AML-193 (cell line): ENCODE results near the gene OR1D5.
"Not testable (repeated sequence)": the region's sequence is repeated elsewhere in the genome, so short reads cannot be mapped to it uniquely, and the experiment has no call there.

Experiments used
- DNase-seq, 2 experiments: peaks; one replicate each; lab custom pipeline; 2025; lab: John Stamatoyannopoulos, UW

The OR1D5 gene

DNA sequence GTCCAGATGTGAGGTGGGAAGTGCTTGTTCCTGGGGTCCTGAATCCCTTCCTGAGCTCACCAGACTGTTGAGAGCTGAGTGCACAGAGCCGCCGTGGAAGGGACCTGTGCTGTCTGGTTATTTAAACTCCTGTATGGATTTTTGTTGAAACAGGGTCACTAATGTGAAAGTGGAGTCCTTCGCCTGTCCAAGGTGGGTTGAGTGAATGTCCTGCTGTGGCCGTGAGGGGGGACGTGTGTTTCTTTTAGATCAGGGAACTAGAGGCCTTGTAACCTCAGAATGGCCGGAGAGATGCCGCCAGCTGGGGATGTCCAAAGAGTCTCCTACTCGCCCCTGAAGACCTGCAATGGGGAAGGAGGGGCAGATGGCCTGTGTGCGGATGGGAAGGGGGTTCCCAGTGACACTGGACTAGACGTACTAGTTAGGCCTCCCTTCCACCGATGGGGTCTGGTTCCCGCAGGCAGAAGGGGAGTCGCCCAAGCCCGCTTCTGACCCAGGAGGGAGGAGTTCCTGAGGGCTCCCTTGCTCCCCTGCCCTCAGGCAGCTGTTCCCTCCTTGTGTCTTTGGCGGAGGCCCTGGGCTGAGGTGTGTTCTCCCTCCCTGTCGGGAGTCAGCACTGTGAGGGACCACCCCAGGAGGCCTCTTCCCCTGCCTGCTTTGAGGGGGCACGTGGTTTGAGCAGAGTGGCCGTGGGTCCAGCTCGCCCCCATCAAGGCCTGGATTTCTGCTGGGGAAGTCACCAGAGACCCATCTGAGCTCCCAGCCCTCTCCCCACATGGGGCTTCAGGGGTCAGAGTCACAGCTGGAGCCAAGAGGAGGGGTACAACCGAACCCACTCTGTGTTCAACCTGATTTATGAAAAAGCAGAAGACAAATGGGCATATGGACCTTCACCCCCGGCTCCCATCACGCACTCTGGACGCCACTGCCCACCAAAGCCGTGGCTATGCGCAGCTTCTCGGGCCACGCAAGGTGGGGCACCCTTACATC lies 30.9 kb downstream of the OR1D5 start:
- DNase-seq = no peak

DNA sequence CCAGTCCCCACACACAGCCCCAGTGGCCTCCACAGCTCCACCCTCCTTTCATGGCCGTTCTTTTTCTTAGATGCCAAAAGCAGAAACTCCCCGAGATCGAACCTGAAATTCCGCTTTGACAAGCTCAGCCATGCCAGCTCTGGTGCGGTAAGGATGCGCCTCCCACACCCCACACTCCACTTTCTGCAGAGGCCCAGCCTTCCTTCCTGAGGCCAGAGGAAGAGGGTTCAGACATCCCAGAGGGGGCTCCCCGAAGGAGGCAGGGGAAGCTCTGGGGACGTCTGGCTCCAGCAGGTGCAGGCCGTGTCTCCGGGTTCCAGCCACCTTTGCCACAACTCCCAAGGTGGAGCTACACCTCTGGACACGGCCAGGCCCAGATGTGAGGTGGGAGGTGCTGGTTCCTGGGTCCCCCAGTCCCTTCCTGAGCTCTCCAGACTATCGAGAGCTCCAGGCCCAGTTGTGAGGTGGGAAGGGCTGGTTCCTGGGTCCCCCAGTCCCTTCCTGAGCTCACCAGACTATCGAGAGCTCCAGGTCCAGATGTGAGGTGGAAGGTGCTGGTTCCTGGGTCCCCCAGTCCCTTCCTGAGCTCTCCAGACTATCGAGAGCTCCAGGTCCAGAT lies 32.4 kb downstream of the OR1D5 start:
- not testable (repeated sequence) for DNase-seq

DNA sequence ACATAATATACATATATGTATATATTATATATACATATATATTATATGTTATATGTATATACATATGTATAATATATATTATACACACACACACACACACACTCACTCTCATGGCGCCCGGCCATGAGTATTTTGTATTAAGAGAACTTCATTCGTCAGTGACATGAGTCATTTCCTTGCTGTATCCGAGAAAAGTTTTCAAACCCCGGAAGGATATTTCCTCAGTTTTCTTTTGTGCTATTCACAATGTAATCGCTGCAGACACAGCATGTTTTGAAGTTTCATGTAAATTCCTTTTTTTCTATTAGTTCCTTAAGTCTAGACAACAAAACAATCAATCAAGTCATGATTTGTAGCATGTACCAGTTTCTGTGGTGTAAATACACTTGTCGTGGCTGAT lies 33.3 kb downstream of the OR1D5 start:
- DNase-seq = no peak

DNA sequence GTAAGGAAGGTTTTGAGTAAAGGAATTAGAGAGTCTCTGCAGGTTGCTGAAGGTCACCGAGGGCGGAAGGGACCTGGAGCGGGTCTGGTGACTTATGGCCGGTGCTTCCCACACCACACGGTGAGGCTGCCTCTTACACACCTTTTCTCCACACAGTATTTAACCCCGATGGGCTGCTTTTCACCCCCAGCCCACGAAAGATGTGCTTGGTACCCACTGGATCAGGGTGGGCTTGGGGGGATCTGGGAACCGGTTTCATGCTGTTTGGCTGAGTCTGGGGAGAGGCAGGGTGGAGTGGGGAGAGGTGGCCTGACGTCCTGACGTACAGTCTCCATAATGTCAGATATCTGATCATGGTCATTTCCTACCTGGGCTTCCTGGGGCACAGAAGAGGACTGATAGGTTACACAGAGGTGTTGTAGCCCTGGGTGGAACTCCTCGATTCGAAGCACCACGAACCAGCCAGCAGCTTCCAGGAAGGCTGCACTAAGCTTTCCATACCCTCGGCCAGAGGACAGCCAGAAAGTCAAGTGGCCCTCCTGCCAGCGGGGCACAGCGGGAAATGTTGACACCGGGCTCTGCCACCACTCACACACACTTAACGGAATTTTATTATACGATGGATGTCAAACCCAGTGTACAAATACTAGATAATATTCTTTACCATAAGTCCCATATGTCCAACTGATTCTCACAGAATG lies 34.0 kb downstream of the OR1D5 start:
- DNase-seq = no peak

DNA sequence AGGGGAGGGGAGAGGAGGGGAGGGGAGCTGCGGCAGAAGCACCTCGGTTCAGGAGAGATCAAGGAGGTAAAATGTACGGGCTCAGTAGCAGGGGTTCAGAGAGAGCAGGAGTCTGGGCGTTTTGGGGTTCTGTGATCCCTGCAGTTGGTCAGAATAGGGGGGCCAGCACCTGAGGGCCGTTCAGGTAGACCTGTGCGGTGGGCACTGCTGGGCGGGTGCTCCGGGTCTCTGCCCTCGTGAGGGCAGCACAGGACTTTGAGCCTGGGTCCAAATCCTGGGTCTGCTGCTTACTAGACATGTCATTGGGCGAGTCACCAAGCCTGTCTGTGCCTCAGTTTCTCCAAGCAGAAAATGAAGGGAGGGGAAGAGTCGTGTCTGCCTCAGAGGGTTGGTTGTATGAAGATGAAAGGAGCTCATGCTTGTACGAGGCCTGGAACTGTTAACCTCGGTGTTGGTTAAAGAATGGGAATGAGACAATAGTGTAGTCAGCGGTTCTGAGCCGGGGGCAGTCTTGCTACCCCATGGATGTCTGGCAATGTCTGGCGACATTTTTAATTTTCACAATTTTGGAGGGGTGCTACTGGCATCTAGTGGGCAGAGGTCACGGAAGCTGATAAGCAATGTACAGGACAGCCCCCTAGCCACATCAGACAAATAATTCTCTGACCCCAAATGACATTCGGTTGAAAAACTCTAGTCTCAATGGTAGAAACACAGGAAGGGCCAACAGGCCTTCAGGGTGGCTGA lies 35.4 kb downstream of the OR1D5 start:
- DNase-seq = no peak

DNA sequence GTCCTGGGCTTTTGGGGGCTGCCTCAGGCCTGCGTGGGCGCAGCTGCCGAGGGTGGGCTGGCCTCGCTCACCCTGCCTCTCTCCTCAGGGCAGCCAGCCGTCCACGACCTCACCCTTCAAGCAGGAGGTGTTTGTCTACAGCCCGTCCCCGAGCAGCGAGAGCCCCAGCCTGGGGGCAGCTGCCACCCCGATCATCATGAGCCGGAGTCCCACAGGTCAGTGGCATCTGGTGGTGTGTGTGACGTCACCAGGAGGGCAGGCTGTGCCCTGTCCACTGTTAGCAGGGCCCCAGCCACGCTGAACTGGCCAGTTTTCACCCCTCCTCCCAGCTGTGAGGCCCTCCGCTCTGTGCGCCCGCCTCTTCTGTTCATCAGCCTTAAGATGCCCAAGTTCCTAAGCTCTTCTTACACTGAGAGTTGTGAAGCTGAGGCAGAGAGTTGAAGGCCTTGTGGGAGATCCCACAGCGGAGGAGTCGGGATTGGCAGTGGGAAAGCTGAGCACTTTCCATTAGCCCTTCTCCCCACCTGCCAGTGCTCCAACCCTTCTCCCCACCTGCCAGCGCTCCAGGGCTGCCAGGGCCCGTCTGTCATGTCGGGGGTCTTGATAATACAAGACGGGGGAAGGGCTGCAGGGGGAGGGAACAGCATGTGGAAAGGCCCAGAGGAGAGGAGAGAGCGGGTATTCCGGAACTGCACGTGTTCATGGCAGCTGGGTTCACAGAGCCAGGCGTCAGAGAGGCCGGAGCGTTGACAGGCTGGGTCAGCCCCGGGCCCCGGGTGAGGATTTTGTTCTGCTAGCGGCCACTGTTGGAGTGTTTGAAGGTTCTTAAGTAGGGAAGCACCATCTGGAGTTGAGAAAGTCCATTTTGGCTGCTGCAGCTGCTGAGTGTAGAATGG lies 36.3 kb downstream of the OR1D5 start:
- no peak for DNase-seq

DNA sequence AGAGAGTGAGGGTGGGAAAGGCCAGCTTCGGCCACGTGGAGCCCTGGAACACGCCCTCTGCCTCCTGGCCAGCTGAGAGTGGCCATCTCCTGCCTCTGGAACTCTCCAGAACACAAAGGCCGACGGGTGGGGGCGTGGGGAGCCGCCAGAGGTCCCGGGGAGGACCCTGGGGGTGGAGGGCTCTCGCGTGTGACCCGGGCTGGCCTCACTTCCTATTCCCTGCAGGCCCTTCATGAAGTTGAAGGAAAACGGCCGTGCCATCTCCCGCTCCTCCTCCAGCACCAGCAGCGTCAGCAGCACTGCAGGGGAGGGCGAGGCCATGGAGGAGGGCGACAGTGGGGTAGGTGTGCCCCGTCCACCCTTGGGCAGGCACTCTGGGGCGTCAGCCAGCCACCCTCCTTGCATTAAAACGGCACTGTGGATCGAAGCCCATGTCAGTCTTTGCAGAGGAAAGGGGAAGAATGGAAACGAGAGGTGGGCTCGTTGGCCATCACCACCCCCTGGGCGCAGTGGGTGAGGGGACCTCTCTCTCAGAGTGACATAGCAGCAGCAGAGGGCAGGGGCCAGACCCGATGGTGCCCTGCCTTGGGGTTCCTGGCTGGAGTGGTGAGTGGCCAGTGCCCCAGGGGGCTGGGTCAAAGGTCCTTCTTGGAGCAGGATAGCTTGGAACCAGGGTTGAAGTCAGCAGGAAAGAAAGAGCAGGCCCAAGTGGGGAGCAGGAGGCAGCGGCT lies 37.1 kb downstream of the OR1D5 start:
- no peak for DNase-seq

DNA sequence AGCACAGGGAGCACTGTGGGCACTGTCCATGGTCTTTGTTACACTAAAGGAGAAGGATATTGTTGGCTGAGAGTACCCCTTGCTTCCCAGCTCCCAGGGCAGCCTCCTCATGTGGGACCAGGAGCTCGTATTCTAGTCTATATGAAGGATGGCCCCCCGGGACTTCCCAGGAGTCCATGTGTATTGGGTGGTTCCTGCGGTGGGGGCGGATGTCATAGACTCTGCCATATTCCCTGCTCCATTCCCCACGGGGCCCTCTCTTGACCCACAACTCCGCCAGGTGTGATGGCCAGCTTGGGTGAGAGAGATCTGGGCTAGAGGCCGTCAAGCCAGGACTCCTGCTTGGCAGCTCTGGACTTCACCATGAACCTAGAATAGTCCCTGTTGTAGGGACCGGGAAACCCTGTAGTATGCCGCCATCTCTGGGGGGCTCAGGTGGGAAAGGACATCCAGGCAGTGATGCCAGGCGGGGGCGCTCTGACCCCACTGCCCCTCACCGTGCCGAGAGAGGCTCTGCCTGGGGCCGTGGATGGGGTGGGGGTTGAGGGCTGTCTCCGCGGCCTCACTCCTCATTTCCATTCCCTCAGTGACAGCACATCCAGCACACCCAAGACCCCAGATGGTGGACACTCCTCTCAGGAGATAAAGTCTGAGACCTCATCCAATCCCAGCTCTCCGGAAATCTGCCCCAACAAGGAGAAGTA lies 37.8 kb downstream of the OR1D5 start:
- DNase-seq = no peak

DNA sequence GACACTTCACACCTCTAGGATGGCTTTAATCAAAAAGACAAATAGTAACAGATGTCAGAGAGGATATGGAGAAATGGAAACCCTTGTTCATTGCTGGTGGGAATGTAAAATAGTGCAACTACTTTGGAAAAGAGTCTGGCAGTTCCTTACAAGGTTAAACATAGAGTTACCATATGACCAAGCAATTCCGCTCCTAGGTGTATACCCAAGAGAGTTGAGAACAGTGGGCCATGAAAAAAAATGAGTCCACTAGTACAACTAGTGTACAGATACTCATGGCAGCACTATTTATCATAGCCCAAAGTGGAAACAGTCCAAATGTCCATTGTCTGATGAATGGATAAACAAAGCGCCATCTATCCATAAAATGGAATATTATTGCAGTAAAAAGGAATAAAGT lies 39.1 kb downstream of the OR1D5 start:
- DNase-seq = no peak

DNA sequence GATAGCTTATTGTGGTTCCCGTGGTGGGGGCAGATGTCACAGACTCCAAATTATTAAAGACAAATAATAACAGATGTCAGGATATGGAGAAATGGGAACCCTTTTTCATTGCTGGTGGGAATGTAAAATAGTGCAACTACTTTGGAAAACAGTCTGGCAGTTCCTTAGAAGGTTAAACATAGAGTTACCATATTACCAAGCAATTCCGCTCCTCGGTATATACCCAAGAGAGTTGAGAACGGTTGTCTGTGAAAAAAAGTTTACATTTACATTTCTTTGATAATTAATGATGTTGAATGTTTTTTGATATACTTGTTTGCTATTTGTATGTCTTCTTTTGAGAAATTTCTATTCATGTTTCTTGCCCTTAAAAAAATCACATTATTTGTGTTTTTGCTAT lies 41.2 kb downstream of the OR1D5 start:
- no peak for DNase-seq

DNA sequence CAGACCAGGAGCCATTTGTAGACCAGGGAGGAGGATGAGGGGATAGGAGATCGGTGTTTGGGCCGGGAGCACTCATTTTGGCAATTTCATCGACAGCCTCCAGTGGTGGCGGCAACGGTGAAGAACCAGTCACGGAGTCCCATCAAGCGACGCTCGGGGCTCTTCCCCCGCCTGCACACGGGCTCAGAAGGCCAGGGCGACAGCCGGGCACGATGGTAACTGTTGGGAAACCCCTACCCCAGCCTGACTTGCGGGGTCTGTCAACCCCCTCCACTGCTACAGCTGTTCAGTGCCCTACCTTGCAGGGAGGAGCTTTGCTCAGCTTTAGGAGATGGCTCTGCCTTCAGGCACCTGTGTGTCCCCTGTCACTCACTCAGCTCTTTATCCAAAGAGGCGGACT lies 43.0 kb downstream of the OR1D5 start:
- no peak for DNase-seq

DNA sequence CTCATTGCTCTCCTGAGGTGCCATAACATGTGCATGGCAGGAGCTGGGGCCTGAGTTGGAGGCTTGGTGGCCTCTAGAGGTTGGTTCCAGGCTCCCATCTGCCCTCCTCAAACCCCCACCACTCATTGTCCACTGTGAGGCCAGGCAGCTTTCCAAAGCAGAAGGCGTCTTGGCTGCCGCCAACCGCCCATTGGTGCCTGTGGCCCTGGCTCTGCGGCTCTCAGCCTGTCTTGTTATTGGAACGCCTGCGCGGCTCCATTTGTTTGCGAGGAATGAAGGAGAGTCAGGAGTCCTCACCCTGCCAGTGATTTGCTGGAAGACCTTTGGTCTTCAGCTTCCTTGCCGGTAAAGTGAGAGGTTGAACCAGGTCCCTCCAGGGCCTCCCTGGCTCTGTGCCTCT lies 43.6 kb downstream of the OR1D5 start:
- DNase-seq = no peak

DNA sequence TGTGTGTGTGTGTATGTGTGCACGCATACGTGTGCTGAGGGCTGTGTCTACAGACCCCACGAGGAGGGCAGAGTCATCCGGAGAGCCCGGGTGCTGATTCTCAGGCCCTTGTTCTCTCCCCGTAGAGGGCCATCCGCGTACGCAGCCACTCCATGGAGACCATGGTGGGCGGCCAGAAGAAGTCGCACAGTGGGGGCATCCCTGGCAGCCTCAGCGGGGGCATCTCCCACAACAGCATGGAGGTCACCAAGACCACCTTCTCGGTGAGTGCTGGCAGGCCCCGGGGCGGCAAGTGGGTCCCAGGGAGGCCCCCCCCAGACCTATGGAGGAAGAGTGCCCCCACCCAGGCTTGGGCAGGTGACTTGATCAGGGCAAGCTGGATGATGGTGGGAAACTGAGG lies 45.5 kb downstream of the OR1D5 start:
- DNase-seq = no peak

DNA sequence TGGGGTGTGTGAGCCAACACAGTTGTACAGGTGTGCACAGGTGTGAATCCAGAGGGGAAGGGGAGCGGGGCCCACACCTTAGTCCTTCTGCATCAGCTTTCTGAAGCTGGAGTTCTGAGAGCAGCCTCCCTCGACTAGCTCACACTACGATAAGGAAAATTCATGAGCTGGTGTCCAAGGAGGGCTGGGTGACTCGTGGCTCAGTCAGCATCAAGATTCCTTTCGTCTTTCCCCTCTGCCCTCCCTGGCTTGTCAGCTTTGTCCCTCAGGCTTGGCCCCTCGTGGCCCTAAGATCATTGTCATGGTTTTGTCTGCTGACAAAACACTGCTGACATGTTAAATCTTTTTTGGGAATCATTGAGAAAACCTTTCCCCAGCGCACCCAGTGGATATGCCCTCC lies 47.5 kb downstream of the OR1D5 start:
- DNase-seq = no peak

DNA sequence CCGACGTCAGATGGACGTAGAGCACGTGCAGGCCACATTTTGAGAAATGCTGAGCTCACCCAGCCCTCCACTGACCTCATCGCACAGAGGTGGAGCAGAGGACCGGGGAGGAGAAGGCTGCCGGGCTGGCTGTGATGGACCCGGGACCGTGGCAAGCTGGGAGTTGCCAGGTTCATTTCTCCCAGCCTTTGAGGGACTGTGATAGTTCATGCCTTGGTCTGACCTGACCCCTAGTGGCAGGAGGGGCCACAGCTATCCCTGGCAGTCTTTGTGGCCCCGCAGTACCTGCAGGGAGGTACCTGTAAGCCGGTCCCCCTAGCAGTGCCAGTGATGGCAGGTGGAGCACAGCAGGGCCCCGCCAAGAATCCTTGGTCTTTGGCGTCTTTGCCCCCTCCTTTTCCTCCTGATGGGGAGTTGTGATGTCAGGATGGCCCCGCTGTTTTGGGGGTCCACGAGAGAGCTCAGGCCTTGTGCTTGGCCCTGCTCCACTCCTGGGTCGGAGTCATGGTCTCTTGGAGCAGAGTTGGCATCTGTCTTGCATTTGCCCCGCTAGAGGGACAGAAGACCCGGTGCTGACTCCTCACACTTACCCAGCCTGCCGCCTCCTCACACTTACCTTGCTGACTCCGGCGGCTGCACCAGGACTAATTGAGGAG lies 50.4 kb downstream of the OR1D5 start:
- DNase-seq = no peak
